PC-3 (cell line): ENCODE measurements around the gene PLK5. TPM values are rescaled to one million over a fixed set of nuclear protein-coding genes. Genes with fewer than 3 reads are reported as not detected.

Experiments
- ATAC-seq: fragments of 200-7000 bp; cut with Tn5 transposase; 2 replicates; pipeline ENCODE4 v1.9.1; 2020; ENCODE audit warnings: mild to moderate bottlenecking, moderate library complexity
- BruUV-seq: library from RNA; stranded (reverse); fragments of 400-500 nt; replicated peaks from 2 replicates; lab custom pipeline; 2021; lab: Mats Ljungman, UMichigan
- CTCF ChIA-PET: fragments of 300-600 bp; sonication (Branson Sonifier 250); formaldehyde crosslinking; loops from one replicate; lab custom pipeline; 2022; ENCODE audit warnings: antibody characterized with exemption; lab: Charles Lee
- POLR2A ChIA-PET: fragments of 300-600 bp; sonication (Branson Sonifier 250); formaldehyde crosslinking; loops from one replicate; lab custom pipeline; 2022; ENCODE audit warnings: antibody characterized with exemption; ENCODE audit not compliant: unreplicated experiment; lab: Charles Lee
- DNase-seq: peaks from one replicate; pipeline ENCODE4 v3.0.0-alpha.2; 2015
- H2AFZ ChIP-seq: fragments of 300-600 bp; sonication (generic); 2 replicates; pipeline ENCODE4 v1.6.0; 2016; ENCODE audit warnings: antibody characterized with exemption, low read length
- H3F3A ChIP-seq: fragments of 300-600 bp; sonication (generic); one replicate; pipeline ENCODE4 v1.6.0; 2017; ENCODE audit warnings: antibody characterized with exemption, low read length, control low read depth, mild to moderate bottlenecking; ENCODE audit not compliant: unreplicated experiment
- H3K27ac ChIP-seq: fragments of 300-600 bp; sonication (generic); 2 replicates; pipeline ENCODE4 v1.5.1; 2016; ENCODE audit warnings: mild to moderate bottlenecking, low read length
- H3K27me3 ChIP-seq: fragments of 300-600 bp; sonication (generic); 2 replicates; pipeline ENCODE4 v1.6.1; 2016; ENCODE audit warnings: low read length, mixed read lengths
- H3K36me3 ChIP-seq: fragments of 300-600 bp; sonication (generic); 2 replicates; pipeline ENCODE4 v1.6.1; 2016; ENCODE audit warnings: low read depth, mixed run types, low read length, mixed read lengths
- H3K4me1 ChIP-seq: fragments of 300-600 bp; sonication (generic); 2 replicates; pipeline ENCODE4 v1.5.1; 2016; ENCODE audit warnings: low read length; ENCODE audit not compliant: insufficient read depth
- H3K4me2 ChIP-seq: fragments of 300-600 bp; sonication (generic); 2 replicates; pipeline ENCODE4 v1.6.0; 2016; ENCODE audit warnings: low read length
- H3K4me3 ChIP-seq: fragments of 300-600 bp; sonication (generic); 2 replicates; pipeline ENCODE4 v1.5.1; 2016; ENCODE audit warnings: mild to moderate bottlenecking, low read length, mixed read lengths
- H3K79me2 ChIP-seq: fragments of 300-600 bp; sonication (generic); 2 replicates; pipeline ENCODE4 v1.6.1; 2017; ENCODE audit warnings: low read length, mixed read lengths
- H3K9ac ChIP-seq: fragments of 300-600 bp; sonication (generic); 2 replicates; pipeline ENCODE4 v1.6.0; 2016; ENCODE audit warnings: mild to moderate bottlenecking, low read length
- H3K9me2 ChIP-seq: fragments of 300-600 bp; sonication (generic); replicated peaks from 2 replicates; pipeline ENCODE4 v1.6.1; 2016; ENCODE audit warnings: mixed run types, low read length, mixed read lengths
- H3K9me3 ChIP-seq: fragments of 300-600 bp; sonication (generic); 2 replicates; pipeline ENCODE4 v1.6.1; 2016; ENCODE audit warnings: low read length, mixed read lengths
- H4K20me1 ChIP-seq: fragments of 300-600 bp; sonication (generic); 2 replicates; pipeline ENCODE4 v1.6.1; 2016; ENCODE audit warnings: low read length, mixed read lengths
- EZH2 ChIP-seq: fragments of 300-600 bp; sonication (generic); IDR thresholded peaks from one replicate; pipeline ENCODE4 v1.6.1; 2017; ENCODE audit warnings: antibody characterized with exemption, mild to moderate bottlenecking, low read length; ENCODE audit not compliant: unreplicated experiment
- EZH2phosphoT487 ChIP-seq: fragments of 300-600 bp; sonication (generic); IDR thresholded peaks from 2 replicates; pipeline ENCODE4 v1.6.1; 2018; ENCODE audit warnings: mild to moderate bottlenecking, antibody characterized with exemption, low read length, borderline replicate concordance
- intact Hi-C: fragments of 100-400 bp; cut with micrococcal nuclease; formaldehyde crosslinking; loops from 2 replicates; pipeline ENCODE4 v1.9.0; 2023
- total RNA-seq: library from RNA; depleted of rRNA; stranded (reverse); fragments of >200 nt; gene quantifications from 2 replicates; pipeline ENCODE4 v1.2.3, GENCODE V29; 2014
- TF ChIP-seq, protein P1 (sequence below): fragments of 300-600 bp; sonication (generic); conservative IDR thresholded peaks from 2 replicates; pipeline ENCODE4 v1.5.1; 2017; ENCODE audit warnings: antibody characterized with exemption, low read depth, mild to moderate bottlenecking, low read length

Gene PLK5
- total RNA-seq, 1 experiment from 2014 or later = not detected

DNA sequence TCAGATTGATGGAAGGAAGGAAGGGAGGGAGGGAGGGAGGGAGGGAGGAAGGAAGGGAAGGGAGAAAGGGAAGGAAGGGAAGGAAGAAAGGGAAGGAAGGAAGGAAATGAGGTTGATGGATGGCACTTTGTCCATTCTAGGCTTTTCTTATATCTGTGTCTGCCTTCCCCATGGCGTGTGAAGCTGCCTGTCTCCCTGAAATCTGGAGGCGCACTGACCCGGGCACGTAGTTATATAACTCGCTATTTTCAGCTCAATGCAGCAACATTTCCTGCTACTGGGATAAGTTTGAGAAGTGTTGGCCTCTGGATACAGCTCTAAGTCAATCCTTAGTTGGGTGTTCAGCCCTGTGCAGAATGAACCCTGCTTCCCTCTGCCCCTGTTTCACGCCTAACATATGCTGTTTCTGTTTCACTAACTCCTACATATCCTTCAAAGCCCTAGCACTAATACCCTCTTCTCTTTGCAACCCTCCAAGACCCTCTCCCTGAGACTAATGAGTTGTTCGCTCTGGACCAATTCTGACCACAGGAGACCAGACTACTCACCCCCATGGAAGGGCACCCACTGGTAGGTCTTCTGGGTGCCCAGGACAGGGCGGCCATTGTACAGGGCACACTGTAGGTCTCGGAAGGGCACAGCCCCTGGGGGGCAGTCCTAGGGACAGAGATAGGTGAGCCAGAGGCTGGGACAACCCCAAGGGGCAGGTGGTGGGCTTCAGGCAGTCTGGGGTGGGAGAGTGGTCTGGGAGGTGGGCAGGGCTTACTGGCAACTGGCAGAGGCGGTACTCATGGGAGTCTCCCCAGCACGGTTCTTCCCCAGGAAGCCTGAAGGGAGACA is 14.1 kb upstream of the PLK5 start:
- DNase-seq (no peak), ATAC-seq (no peak)
- Histone ChIP-seq H2AFZ (no peak overlapping the region), H4K20me1 (no peaks in the 10 kb centered on the region), H3K4me2 (no peak overlapping the region), H3K9me2 (no peaks in the 10 kb centered on the region), H3K4me3 (no peak overlapping the region), H3K27me3 (no peaks in the 10 kb centered on the region), H3K9ac (no peak overlapping the region), H3K79me2 (peaks cover 3% of the 10 kb centered on the region; the same call in 1 of the 2 replicates), H3K9me3 (no peaks in the 10 kb centered on the region), H3K36me3 (no peaks in the 10 kb centered on the region), H3F3A (no peaks in the 10 kb centered on the region), H3K27ac (no peak overlapping the region), H3K4me1 (peaks cover 3% of the 10 kb centered on the region; the same call in 1 of the 2 replicates)
- BruUV-seq = no TSS peak
- intact Hi-C loops = no loop called here
- ChIA-PET CTCF (no interaction called here), POLR2A (no interaction called here)
- TF ChIP-seq EZH2phosphoT487 = no peak
- TF ChIP-seq, protein P1, sequence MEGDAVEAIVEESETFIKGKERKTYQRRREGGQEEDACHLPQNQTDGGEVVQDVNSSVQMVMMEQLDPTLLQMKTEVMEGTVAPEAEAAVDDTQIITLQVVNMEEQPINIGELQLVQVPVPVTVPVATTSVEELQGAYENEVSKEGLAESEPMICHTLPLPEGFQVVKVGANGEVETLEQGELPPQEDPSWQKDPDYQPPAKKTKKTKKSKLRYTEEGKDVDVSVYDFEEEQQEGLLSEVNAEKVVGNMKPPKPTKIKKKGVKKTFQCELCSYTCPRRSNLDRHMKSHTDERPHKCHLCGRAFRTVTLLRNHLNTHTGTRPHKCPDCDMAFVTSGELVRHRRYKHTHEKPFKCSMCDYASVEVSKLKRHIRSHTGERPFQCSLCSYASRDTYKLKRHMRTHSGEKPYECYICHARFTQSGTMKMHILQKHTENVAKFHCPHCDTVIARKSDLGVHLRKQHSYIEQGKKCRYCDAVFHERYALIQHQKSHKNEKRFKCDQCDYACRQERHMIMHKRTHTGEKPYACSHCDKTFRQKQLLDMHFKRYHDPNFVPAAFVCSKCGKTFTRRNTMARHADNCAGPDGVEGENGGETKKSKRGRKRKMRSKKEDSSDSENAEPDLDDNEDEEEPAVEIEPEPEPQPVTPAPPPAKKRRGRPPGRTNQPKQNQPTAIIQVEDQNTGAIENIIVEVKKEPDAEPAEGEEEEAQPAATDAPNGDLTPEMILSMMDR = no peak
- TF ChIP-seq EZH2 = no peak

DNA sequence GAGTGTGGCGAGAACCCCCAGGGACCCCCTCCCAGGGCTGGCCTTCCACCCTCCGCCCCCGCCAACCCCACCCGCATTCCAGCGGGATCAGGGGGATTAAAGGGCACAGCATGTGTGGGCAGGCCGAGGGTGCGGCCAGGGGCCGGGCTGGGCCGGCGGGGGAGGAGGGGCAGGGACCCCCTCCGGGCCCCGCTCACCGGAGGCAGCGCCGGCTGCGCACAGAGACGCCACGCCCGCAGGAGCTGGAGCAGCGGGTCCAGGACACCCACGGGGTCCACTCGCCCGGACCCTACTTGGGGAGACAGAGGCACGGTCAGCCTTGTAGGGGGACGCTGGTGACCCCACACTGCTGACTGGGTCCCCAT is 13.5 kb upstream of the PLK5 start:
- peaks cover 3% of the 10 kb centered on the region; the same call in 1 of the 2 replicates for H3K79me2 ChIP-seq
- H3K4me1 ChIP-seq = peaks cover 3% of the 10 kb centered on the region; the same call in 1 of the 2 replicates
- ATAC-seq = no peak
- TF ChIP-seq EZH2phosphoT487 = no peak
- TF ChIP-seq, protein P1 = no peak
- TF ChIP-seq EZH2 = no peak
- no peaks in the 10 kb centered on the region for H3K36me3 ChIP-seq
- H4K20me1 ChIP-seq = no peaks in the 10 kb centered on the region
- no peak overlapping the region for H3K4me2 ChIP-seq
- no peak overlapping the region for H3K27ac ChIP-seq
- ChIA-PET CTCF (no interaction called here), POLR2A (no interaction called here)
- H3K4me3 ChIP-seq = no peak overlapping the region
- no peaks in the 10 kb centered on the region for H3K9me2 ChIP-seq
- DNase-seq = no peak
- H2AFZ ChIP-seq = no peak overlapping the region
- H3F3A ChIP-seq = no peaks in the 10 kb centered on the region
- H3K9ac ChIP-seq = no peak overlapping the region
- intact Hi-C loops = no loop called here
- BruUV-seq = no TSS peak
- H3K9me3 ChIP-seq = no peaks in the 10 kb centered on the region
- no peaks in the 10 kb centered on the region for H3K27me3 ChIP-seq

DNA sequence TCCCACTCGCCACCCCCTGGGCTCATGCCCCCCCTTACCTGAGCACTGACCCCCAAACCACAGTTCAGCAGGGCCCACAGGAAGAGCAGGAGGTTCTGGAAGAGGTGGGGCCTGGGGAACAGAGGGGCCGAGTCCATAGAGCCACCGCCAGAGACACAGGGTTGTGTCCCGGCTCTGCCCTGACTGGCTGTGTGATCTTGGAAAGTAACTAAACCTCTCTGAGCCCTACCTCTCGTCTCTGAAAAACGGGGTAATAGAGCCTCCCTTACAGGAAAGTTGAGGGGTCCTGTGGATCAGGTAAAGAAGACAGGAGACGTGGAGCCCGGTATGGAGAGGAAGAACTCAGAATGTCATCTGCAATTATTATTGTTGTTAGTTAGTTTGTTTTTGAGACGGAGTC is 13.1 kb upstream of the PLK5 start:
- ChIA-PET CTCF (no interaction called here), POLR2A (no interaction called here)
- H4K20me1 ChIP-seq = no peaks in the 10 kb centered on the region
- no peaks in the 10 kb centered on the region for H3K9me2 ChIP-seq
- no peak overlapping the region for H2AFZ ChIP-seq
- DNase-seq (no peak), ATAC-seq (no peak)
- H3K4me3 ChIP-seq = no peak overlapping the region
- TF ChIP-seq, protein P1 = no peak
- no peak for TF ChIP-seq EZH2phosphoT487
- TF ChIP-seq EZH2 = no peak
- H3K4me1 ChIP-seq = peaks cover 3% of the 10 kb centered on the region; the same call in 1 of the 2 replicates
- H3K36me3 ChIP-seq = no peaks in the 10 kb centered on the region
- intact Hi-C loops = no loop called here
- H3K4me2 ChIP-seq = no peak overlapping the region
- no peaks in the 10 kb centered on the region for H3F3A ChIP-seq
- no TSS peak for BruUV-seq
- H3K79me2 ChIP-seq = peaks cover 3% of the 10 kb centered on the region; the same call in 1 of the 2 replicates
- H3K9me3 ChIP-seq = no peaks in the 10 kb centered on the region
- no peak overlapping the region for H3K9ac ChIP-seq
- no peak overlapping the region for H3K27ac ChIP-seq
- H3K27me3 ChIP-seq = no peaks in the 10 kb centered on the region
